Measurements from ENCODE around the gene MED29.

The MED29 gene

GRCh38 chr19:39433480-39434079 lies 42.4 kb downstream of the MED29 start:
- no peak for TF ChIP-seq CTCF (conservative IDR thresholded peaks at IDR 0.05)
- peak overlapping the region; percentile 95; the same call in 1 of the 2 replicates for H3K27ac ChIP-seq

- no peak for TF ChIP-seq CTCF (conservative IDR thresholded peaks at IDR 0.05)
- peak overlapping the region; percentile 95 for H3K27ac ChIP-seq
Observed at GRCh38 chr19:39434123-39435076, 43.2 kb downstream of the MED29 start.

GRCh38 chr19:39435499-39436349 lies 44.5 kb downstream of the MED29 start, which contains the start of gene RPS16:
Gene RPS16 (minus strand): TSS chr19:39435949. CDS start chr19:39435895, 54 bp downstream.
- no peak for TF ChIP-seq CTCF (conservative IDR thresholded peaks at IDR 0.05)
- peak within 1 kb of the TSS; percentile 95 for H3K27ac ChIP-seq

- TF ChIP-seq CTCF (conservative IDR thresholded peaks at IDR 0.05): no peak
- peak overlapping the region; percentile 95 for H3K27ac ChIP-seq
Observed at GRCh38 chr19:39436350-39436716, 45.2 kb downstream of the MED29 start.

- TF ChIP-seq CTCF (conservative IDR thresholded peaks at IDR 0.05): no peak
- no peak overlapping the region for H3K27ac ChIP-seq
Observed at GRCh38 chr19:39438270-39438934, 47.2 kb downstream of the MED29 start.

- H3K27ac ChIP-seq: peak overlapping the region; percentile 95
- TF ChIP-seq CTCF (conservative IDR thresholded peaks at IDR 0.05): no peak
Observed at GRCh38 chr19:39444598-39445195, 53.5 kb downstream of the MED29 start.

Data from VCaP (cell line).